ENCODE results near the gene SEPHS1.

The SEPHS1 gene

DNA sequence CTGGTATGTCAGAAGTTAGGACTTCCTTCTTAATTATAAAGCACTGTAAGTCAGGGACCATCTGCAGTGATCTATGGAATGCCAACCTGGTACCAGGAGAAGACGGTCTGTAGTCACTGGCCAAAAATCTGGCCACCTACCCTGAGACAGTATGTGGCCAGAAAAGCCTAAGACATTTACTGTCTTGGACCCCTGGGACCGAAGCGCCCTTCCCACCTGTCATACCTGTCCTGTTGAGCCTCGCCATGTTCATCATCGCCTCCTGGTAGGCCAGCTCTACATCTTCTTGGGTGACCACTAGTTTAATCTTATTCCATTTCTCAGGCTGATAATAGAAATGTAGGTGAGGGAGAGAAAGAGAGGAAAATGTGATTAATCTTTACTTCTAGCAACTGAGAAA is 20.0 kb downstream of the SEPHS1 start:
- DNase-seq (ENCODE audit: low read depth) = no peak

DNA sequence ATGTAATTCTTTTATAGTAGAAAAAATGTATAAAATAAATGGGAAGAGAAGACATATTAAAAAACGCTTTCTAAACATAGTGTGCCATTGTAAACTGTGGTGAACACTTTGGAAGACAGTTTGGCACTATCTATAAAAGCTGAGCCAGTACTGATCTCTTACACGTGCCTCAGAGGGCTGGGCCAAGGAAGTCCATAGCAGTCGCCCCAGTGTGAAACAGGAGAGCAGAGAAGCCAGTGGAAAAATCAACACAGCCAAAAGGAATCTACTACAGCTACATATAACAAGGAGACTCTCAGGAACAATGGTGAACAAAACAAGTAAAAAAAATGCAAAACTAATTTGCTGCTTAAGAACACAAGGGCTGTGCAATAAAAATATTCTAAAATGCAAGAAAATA is 20.6 kb downstream of the SEPHS1 start:
- peak; percentile 21 for DNase-seq (ENCODE audit: low read depth)

DNA sequence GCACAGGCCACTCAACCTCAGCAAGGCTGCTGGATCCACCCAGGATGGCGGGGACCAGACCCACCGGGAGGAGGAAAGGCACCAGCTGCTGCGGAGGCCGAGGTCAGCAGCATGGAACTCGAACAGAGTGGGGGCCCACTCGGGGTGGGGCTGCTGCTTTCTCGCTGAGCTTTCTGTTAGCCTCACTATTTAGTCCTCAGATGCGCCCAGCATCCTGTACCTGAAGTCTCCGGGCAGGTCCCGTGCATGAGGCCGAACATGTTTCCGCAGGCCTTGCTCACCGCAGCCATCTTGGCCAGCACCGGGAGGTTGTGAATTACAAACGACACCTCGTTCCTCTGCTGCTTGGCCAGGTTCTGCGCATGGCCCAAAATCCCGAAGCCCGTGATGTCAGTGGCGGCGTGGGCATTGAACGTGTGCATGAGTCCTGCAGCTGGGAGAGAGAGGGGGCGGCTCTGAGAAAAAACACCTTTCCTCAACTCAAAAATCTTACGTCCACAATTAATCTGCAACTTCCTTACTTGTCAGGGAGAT is 25.4 kb downstream of the SEPHS1 start:
- DNase-seq (ENCODE audit: low read depth) = no peak

DNA sequence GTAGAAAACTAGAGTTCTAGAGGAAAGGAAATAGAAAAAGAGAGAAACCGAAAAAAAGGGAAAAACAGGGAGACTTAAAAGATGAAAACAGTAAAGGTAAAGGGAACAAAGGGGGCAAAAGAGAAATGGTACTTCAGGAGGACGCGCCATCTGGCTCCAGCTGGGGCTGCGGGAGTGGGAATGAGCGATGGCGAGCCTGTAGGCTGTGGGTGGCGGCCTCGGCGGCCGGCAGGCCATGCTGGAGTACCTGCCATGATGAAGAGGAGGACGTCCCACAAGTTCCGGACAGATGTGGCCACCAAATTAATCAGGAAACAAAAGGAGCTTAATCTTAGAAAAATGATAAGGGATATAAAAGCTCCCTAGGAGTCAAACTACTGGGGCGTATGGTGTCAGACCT is 26.5 kb downstream of the SEPHS1 start:
- no peak for DNase-seq (ENCODE audit: low read depth)

DNA sequence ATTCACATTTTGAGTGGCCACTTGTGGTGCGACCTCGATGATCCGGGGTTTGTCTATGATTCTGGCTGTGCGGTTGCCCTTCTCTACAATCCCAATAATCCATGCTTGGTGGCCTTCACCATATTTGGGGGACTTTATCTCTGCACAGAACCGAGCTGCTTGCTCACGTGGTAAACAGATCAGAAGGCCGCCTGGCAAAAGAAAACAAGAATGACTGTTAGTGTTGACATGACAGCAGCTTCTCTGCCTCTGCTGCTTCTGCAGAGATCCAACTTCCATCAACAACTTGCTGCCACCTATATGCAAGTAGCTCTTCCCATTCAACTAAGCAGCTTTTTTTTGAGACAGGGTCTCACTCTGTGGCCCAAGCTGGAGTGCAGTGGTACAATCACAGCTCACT is 28.9 kb downstream of the SEPHS1 start:
- DNase-seq (ENCODE audit: low read depth) = no peak

DNA sequence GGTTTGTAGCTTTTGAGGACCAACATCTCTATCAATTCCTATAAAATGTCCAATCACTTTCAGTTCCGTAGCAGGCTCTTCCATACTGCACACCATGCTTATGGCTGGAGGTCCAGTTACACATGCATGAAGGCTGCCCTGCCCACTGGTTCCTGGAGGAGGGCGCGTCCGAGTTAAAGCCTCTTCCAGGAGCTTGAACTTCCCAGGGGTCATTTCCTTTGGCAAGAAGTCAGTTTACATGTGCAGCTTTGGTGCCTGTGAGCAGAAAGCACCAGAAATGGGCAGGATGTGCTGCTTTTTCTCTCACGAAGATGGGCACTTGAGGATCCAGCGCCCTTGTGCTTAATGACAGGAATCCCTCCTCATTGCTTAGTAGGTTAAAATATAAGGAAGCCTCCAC is 30.6 kb downstream of the SEPHS1 start:
- no peak for DNase-seq (ENCODE audit: low read depth)

DNA sequence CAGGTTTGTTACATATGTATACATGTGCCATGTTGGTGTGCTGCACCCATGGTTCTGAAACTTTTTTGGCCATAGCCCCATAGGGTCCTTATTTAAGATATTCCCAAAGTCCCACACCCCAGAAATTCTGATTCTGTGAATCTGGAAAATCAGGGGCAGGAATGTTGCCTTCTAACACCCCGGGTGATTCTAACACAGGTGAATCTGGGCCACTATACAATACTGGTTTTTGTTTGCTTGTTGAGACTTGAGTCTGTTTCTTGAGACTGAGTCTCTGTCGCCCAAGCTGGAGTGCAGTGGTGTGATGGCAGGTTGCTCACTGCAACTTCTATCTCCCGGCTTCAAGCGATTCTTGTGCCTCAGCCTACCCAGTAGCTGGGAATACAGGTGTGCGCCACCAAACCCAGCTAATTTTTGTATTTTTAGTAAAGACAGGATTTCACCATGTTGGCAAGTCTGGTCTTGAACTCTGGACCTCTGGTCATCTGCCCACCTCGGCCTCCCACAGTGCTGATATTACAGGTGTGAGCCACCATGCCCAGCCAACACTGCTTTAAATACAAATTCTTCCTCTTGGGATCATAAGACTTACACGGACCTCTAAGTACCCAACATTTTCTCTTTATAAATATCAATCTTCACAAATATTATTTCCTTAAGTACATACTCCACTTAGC is 31.3 kb downstream of the SEPHS1 start:
- no peak for DNase-seq (ENCODE audit: low read depth)

DNA sequence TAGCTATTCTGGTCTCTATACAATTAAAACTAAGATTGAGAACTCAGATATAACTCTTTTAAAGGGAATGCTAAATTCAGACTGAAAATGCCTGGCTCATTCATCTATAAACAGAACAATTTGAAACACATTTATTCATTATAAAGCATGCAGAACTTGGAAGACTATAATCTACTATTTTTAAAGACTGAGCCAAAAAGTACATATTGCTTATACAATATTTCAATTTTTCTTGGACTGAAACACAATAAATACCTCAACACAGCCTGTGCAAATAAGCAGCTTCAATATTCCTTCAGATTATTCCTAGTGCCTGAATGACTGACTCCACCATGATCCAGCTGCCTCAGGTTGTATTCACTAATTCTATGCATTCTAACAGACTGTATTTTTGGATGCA is 32.7 kb downstream of the SEPHS1 start:
- no peak for DNase-seq (ENCODE audit: low read depth)

DNA sequence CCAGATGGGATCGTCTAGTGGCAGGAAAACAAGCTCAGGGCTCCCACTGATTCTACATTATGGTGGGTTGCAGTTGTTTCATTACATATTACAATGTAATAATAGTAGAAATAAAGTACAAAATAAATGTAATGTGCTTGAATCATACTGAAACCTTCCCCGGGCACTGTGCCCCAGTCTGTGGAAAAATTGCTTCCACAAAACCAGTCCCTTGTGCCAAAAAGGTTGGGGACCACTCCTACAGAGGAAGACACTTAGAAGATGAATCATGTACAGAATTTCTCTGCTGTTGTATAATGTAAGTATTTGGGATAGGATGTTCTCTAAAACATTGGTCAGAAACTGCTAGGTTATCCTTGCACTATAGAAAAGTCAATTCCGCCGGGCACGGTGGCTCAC is 36.9 kb downstream of the SEPHS1 start:
- DNase-seq (ENCODE audit: low read depth) = no peak

DNA sequence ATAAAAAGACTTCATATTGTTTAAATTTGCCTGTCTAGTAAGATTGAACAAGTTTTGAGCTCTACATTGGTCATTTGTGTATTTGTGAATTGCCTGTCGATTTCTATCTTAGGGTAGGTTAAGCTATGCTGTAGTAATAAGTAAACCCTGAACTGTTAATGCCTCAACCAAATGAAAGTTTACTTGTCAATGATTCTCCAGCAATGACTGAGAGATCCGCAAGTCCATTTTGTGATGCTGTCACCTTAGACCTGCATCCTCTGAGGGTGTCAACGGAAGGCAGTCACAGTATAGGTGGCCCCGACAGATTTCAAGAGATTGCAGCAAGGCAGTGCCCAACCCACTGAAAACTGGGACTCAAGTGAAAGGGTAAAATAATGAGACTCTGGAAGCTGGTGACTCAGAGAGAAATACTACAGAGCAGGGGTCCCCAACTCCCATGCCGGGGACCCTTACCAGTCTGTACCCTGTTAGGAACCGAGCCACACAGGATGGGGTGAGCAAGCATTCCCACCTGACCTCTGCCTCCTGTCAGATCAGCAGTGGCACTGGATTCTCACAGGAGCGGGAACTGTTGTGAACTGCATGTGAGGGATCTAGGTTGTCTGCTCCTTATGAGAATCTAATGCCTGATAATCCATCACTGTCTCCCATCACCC is 37.4 kb downstream of the SEPHS1 start:
- DNase-seq (ENCODE audit: low read depth) = no peak

DNA sequence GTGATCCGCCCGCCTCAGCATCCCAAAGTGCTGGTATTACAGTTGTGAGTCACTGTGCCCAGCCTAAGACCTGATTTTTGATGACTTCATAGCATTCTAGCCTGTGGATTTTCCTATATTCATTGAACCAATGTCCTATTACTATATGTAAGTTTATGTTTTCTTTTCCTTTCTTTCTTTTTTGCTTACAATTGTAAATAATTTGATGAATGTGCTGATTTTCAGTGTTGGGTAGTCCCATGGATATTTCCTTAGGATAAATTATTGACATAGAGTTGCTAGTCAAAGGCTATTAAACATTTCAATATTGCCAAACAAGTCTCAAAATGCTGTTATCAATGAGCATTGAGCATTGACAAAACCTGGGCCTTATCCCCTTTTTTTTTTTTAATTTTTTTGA is 38.3 kb downstream of the SEPHS1 start:
- DNase-seq (ENCODE audit: low read depth) = no peak

DNA sequence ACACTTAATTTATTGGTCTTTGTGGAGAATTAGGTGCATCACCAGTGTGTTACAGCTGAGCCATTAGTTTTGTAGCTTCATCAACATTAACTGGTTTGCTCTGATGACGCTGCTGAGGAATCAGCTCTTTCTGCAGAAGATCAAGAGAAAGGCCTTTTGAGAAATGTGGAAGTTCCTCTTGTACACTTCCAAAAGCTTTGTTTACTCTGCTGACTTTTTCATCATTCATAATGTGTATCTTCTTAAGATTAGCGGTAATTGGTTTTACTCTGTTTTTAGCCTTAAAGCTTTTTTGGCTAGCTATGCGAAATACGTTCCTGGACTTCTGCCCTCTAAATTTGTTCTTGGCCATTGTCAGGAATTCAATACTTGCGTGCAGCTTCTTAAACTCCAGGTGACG is 40.0 kb downstream of the SEPHS1 start:
- no peak for DNase-seq (ENCODE audit: low read depth)

DNA sequence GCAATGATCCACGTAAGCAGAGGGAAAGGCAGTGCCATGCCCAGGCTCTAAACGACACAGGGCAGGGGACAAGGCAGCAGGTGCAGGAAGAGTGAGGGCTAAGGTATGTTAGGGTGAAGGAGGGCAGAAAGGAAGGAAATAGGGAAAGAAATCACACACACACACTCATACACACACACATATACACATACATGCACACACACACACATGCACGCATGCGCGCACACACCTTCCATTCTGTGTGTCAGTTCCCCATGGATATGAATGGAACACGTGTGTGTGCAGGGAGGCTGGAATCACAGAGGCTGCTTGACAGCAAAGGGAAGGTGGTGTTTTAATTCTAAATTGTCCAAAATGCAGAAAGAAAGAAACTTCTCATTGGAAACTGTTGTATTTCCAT is 42.0 kb downstream of the SEPHS1 start:
- DNase-seq (ENCODE audit: low read depth) = no peak

DNA sequence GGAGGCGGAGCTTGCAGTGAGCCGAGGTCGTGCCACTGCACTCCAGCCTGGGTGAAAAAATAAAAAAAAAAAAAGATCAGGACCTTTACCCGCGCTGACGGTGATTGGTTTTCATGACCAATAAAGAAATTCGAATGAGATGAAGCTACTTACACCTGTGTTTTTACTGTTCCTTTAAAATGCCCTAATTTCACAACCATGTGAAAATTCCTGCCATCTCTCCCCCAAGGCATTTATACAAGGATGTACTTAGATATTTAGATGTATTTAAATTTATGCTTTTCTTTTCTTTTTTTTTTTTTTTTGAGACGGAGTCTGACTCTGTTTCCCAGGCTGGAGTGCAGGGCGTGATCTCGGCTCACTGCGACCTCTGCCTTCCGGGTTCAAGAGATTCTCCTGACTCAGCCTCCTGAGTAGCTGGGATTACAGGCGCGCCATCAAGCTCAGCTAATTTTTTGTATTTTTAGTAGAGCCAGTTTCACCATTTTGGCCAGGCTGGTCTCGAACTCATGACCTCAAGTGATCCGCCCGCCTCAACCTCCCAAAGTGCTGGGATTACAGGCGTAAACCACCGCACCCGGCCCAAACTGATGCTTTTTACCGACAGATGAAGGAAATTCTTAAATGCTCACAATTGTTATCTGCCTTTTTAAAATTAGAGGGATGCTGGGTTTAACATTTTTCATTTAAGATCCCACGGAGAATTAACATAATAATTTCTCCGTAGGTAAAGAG is 45.1 kb downstream of the SEPHS1 start:
- no peak for DNase-seq (ENCODE audit: low read depth)

DNA sequence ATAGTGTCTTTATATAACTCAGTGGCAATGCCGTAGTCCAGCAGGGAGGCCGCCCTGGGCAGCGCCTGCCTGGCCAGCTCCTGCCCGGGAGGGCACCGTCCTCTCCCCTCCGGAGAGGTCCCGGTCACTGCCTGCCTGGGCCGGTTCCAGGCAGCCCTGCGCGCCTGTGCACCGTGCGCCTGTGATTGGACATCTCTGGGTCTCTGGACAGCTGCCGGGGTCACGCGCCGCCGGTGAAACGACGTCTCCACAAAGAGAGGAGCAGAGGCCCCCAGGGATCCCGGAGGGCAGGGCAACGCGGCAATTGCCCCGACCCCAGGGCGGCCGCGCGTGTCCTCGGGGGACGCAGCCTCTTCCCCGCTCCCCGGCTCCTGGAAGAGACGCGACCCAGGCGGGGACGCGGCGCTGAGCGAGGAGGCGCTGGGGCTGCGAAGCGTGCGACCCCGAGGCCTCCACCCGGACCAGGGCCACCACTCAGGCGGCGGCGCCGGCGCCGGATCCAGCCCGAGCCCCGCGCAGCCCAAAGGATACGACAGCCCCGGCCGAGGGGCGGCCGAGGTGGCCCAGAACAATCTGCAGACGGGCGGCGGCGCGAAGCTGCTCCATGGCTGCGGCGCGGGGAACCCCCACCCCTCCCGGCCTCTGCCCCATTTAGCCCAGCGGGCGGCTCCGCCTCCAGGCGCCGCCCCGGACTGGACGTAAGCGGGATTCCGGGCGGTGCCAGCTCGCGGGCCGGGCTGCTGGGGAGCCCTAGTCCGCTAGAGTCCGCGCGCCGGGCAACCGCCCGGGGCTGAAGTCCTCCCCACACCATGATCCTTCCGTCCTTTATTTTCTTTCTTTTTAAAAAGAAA is 48.4 kb downstream of the SEPHS1 start, which contains the start of gene PHYH:
TSS of gene PHYH (minus strand) at position 628 of the 851 bp plus-strand sequence. CDS start at position 606, 22 bp downstream.
- peak; percentile 80 for DNase-seq (ENCODE audit: low read depth)

DNA sequence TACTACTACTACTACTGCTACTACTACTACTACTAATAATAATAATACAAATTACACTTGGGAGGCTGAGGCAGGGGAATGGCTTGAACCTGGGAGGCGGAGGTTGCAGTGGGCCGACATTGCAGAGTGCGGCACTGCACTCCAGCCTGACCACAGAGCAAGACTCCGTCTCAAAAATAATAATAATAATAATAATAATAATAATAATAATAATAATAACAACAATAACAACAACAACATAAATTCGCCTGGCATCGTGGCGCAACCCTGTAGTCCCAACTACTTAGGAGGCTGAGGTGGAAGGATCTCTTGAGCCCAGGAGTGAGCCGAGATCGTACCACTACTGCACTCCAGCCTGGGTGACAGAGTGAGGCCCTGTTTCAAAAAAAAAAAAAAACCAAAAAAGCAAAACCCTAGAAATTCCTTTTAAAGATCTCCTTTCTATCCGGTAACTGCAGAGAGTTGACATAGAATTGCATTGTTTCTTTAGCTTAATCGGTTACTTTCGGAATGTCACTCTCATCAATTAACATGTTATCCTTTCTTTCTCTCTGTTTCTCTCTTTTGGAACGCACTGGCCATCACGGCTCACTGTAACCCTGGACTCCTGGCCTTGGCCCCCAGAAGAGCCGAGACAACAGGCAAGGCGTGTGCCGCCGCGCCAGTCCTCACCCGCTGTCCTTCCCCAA is 49.2 kb downstream of the SEPHS1 start:
- no peak for DNase-seq (ENCODE audit: low read depth)

DNA sequence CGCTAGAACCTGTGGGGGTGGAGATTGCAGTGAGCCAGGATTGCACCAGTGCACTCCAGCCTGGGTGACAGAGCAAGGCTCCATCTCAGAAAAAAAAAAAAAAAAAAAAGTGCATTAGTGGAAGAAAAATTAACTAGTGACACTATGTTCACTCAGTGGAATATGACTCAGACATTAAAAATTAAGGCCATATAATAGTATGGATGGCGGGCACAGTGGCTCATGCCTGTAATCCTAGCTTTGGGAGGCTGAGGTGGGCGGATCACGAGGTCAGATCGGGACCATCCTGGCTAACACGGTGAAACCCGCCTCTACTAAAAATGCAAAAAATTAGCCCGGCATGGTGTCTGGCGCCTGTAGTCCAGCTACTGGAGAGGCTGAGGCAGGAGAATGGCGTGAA is 51.6 kb downstream of the SEPHS1 start:
- no peak for DNase-seq (ENCODE audit: low read depth)

DNA sequence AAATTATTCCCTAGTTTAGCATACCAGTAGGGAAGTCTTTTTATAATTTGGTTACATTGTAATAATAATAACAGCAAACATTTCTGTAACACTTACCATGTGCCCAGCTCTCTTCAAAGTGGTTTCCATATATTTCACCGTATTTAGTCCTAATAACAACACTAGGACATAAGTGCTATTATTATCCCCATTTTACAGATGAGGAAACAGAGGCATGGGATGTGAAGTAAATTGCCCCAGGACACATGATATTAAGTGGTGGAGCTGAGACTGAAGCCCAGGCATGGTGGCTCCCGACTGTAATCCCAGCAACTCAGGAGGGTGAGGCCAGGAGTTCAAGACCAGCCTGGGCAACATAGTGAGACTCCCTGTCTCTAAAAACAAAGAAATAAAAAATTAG is 53.3 kb downstream of the SEPHS1 start:
- no peak for DNase-seq (ENCODE audit: low read depth)

DNA sequence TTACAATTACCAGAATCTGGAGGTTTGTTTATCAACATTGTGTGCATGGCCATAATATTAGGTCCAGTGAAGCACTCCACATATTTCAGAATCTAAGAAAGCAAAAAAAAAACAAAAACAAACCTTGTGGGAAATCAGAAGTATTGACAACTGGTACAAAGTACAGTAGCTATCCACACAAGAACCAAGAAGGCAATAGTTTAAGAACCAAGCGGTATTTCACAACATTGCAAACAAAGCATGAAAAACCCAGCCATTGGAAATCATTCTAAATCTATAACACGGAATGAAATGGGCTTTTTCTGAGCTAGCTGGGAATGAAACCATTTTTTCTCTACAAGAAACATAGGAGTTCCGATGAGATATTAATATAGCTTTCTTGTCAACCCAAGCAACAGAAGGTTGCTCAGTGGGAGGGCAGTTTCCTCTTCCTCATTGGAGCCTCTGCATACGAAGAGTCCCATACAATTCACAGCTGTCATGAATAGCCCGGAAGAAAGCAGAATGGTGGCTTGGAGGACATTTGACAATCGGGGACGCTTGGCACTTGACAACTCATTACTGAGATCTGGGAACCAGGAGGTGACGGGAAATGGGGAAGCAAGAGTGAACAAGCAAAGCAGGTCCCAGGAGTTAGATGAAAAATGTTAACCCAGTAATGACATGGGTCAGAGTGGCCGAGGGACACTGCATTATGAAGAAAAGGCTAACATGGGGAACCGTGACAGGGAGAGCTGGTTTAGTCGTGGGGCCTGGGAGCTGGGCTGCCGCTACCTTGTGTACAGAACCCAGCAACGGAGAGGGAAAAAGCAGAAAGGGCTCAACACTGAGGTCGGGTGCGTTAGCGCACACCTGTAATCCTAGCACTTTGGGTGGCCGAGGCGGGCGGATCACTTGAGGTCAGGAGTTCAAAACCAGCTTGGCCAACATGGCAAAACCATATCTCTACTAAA is 56.0 kb downstream of the SEPHS1 start:
- DNase-seq (ENCODE audit: low read depth) = no peak

DNA sequence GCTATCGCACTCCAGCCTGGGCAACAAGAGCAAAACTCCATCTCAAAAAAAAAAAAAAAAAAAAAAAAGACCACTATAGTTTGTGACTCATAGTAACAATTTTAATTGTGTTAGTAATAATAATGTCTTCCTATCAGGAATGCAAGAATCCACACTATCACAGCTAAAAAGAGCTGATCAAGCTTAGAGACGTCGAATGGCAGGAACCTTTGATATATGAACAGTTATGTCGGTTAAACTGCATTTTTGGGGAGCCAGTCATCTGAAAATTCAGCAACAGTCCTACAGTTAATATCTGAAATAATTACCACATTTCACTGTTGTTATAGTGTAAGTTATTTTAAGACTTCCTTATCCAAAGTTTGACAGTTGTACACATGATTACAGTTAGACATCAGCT is 57.0 kb downstream of the SEPHS1 start:
- DNase-seq (ENCODE audit: low read depth) = no peak

All from iris pigment epithelial cell (primary cell).